Measurements from ENCODE around the gene DNAH9. TPM values are rescaled to one million over a fixed set of nuclear protein-coding genes. Genes with fewer than 3 reads are reported as not detected.
A peak's percentile ranks its signal among the peaks of the same experiment; 100 is the strongest.

DNAH9 gene
- total and polyA plus RNA-seq, 8 donors: 0.28 to 18.3 (median 0.42) TPM; not detected in 2

- Histone ChIP-seq H3K27me3 (no peaks in the 10 kb centered on the region), H3K27ac (no peak overlapping the region), H3K4me3 (no peak overlapping the region), H3K36me3 (no peaks in the 10 kb centered on the region), H3K9me3 (no peaks in the 10 kb centered on the region), H3K4me1 (no peaks in the 10 kb centered on the region)
- intact Hi-C loops (cut with DNase I; ENCODE audit: low total_unique reads): no loop called here
- WGBS, 5 donors: 38 to 75% (median 73%) methylated on average over 2 of the region's 2 CpGs
- TF ChIP-seq POLR2AphosphoS5 (IDR thresholded peaks at IDR 0.05): no peak
- no peak for TF ChIP-seq CTCF (IDR thresholded peaks at IDR 0.05)
- TF ChIP-seq EP300 (IDR thresholded peaks at IDR 0.05): no peak
- no peak for TF ChIP-seq POLR2A (IDR thresholded peaks at IDR 0.05)
- DNase-seq: no peak
Observed at GRCh38 chr17:11840831-11841230, 242.6 kb downstream of the DNAH9 start.

- DNase-seq: no peak
- no peaks in the 10 kb centered on the region for H3K27me3 ChIP-seq
- no peaks in the 10 kb centered on the region for H3K9me3 ChIP-seq
- no peak overlapping the region for H3K27ac ChIP-seq
- H3K36me3 ChIP-seq: no peaks in the 10 kb centered on the region
- WGBS, 5 donors: 71 to 77% (median 73%) methylated on average over 2 of the region's 2 CpGs
- H3K4me3 ChIP-seq: no peak overlapping the region
- intact Hi-C loops (cut with DNase I; ENCODE audit: low total_unique reads): no loop called here
- no peak for TF ChIP-seq EP300 (IDR thresholded peaks at IDR 0.05)
- H3K4me1 ChIP-seq: no peaks in the 10 kb centered on the region
Observed at GRCh38 chr17:11848330-11848729, 250.1 kb downstream of the DNAH9 start.

GRCh38 chr17:11852231-11852630 is 254.0 kb downstream of the DNAH9 start:
- Histone ChIP-seq H3K27me3 (no peaks in the 10 kb centered on the region), H3K9me3 (no peaks in the 10 kb centered on the region), H3K36me3 (no peaks in the 10 kb centered on the region), H3K27ac (no peak overlapping the region), H3K4me1 (no peaks in the 10 kb centered on the region), H3K4me3 (no peak overlapping the region)
- 49 to 62% (median 59%) methylated on average over 4 of the region's 4 CpGs for WGBS, 5 donors
- no peak for DNase-seq
- TF ChIP-seq CTCF (IDR thresholded peaks at IDR 0.05) (no peak), EP300 (IDR thresholded peaks at IDR 0.05) (no peak), POLR2A (IDR thresholded peaks at IDR 0.05) (no peak), POLR2AphosphoS5 (IDR thresholded peaks at IDR 0.05) (no peak)
- intact Hi-C loops (cut with DNase I; ENCODE audit: low total_unique reads): no loop called here

GRCh38 chr17:11852912-11853311 is 254.6 kb downstream of the DNAH9 start:
- Histone ChIP-seq H3K9me3 (no peaks in the 10 kb centered on the region), H3K36me3 (no peaks in the 10 kb centered on the region), H3K4me1 (no peaks in the 10 kb centered on the region), H3K27me3 (no peaks in the 10 kb centered on the region), H3K27ac (peak overlapping the region in 1 of 5 donors; percentile 4), H3K4me3 (no peak overlapping the region)
- 85 to 98% (median 92%) methylated on average over 2 of the region's 2 CpGs for WGBS, 5 donors
- intact Hi-C loops (cut with DNase I; ENCODE audit: low total_unique reads): no loop called here
- no peak for TF ChIP-seq EP300 (IDR thresholded peaks at IDR 0.05)
- TF ChIP-seq POLR2AphosphoS5 (IDR thresholded peaks at IDR 0.05): no peak
- TF ChIP-seq POLR2A (IDR thresholded peaks at IDR 0.05): no peak
- TF ChIP-seq CTCF (IDR thresholded peaks at IDR 0.05): no peak
- peak in 1 of 2 donors; percentile 3 for DNase-seq

GRCh38 chr17:11853321-11854151 is 255.3 kb downstream of the DNAH9 start:
- no peaks in the 10 kb centered on the region for H3K4me1 ChIP-seq
- no peaks in the 10 kb centered on the region for H3K9me3 ChIP-seq
- WGBS, 5 donors: 83 to 89% (median 85%) methylated on average over 10 to 11 of the region's 11 CpGs
- H3K27me3 ChIP-seq: no peaks in the 10 kb centered on the region
- intact Hi-C loops (cut with DNase I; ENCODE audit: low total_unique reads): no loop called here
- peak in 1 of 2 donors; percentile 8 for DNase-seq
- TF ChIP-seq EP300 (IDR thresholded peaks at IDR 0.05): no peak
- no peak for TF ChIP-seq POLR2A (IDR thresholded peaks at IDR 0.05)
- no peak for TF ChIP-seq POLR2AphosphoS5 (IDR thresholded peaks at IDR 0.05)
- H3K4me3 ChIP-seq: no peak overlapping the region
- no peaks in the 10 kb centered on the region for H3K36me3 ChIP-seq
- peak overlapping the region in 1 of 5 donors; percentile 4 for H3K27ac ChIP-seq
